Stimulated activated CD4-positive, alpha-beta T cell treated with anti-CD3 and anti-CD28 coated beads, Interleukin-12 subunit alpha, Interleukin-12 subunit beta, amount 100 ng/mL, for 24 hours (primary cell): ENCODE results near the gene ORAI3.

Experiments
- DNase-seq, 2 experiments: peaks; one replicate each; pipeline ENCODE4 v3.0.0-alpha.2; 2020; ENCODE audit warnings: low read depth in 2 of 2

Gene ORAI3

GRCh38 chr16:30947859-30948666 is 805 bp upstream of the ORAI3 start:
- DNase-seq = no peak

GRCh38 chr16:30949650-30950515 is 1.0 kb downstream of the ORAI3 start:
- peak in 1 of 2 experiments; percentile 41 for DNase-seq

GRCh38 chr16:30950516-30951065 is 1.7 kb downstream of the ORAI3 start:
- no peak for DNase-seq

GRCh38 chr16:30951193-30951592 is 2.3 kb downstream of the ORAI3 start:
- DNase-seq = no peak

- no peak for DNase-seq
Observed at GRCh38 chr16:30951750-30952149, 2.9 kb downstream of the ORAI3 start.

GRCh38 chr16:30953111-30953510 is 4.2 kb downstream of the ORAI3 start:
- DNase-seq = no peak

- DNase-seq = peak in 1 of 2 experiments; percentile 50
Observed at GRCh38 chr16:30953511-30954124, 4.8 kb downstream of the ORAI3 start.

- DNase-seq = no peak
Observed at GRCh38 chr16:30954993-30955392, 6.1 kb downstream of the ORAI3 start.

GRCh38 chr16:30956601-30957455 is 8.0 kb downstream of the ORAI3 start:
- peak; percentile 84 to 93 for DNase-seq

GRCh38 chr16:30957456-30958174 is 8.7 kb downstream of the ORAI3 start, which contains the start of gene SETD1A:
SETD1A (plus strand) TSS chr16:30957754; CDS start chr16:30958732, 978 bp downstream.
- peak; percentile 90 to 97 for DNase-seq

GRCh38 chr16:30958175-30959079 is 9.6 kb downstream of the ORAI3 start:
- DNase-seq = no peak

GRCh38 chr16:30961384-30961783 is 12.5 kb downstream of the ORAI3 start:
- DNase-seq = no peak

GRCh38 chr16:30963925-30964511 is 15.2 kb downstream of the ORAI3 start:
- DNase-seq = no peak

- DNase-seq = no peak
Observed at GRCh38 chr16:30964574-30965226, 15.8 kb downstream of the ORAI3 start.

GRCh38 chr16:30965436-30965835 is 16.6 kb downstream of the ORAI3 start:
- no peak for DNase-seq

- DNase-seq = no peak
Observed at GRCh38 chr16:30966033-30966619, 17.3 kb downstream of the ORAI3 start.

GRCh38 chr16:30967795-30968194 is 18.9 kb downstream of the ORAI3 start:
- no peak for DNase-seq
